Spleen (tissue), 7 donors: ENCODE results near the gene FGF22.

Experiments used
- POLR2AphosphoS5 ChIP-seq, 3 donors: sonication (generic); formaldehyde crosslinking; IDR thresholded peaks; one replicate each; pipeline ENCODE4 v1.5.1; 2017; ENCODE audit warnings: antibody characterized with exemption in 3 of 3
- TF ChIP-seq, protein P1 (sequence below), 11 experiments: fragments of 200-600 bp in 7 of 11; fragments of 450-650 bp in 4 of 11; sonication (generic) in 4 of 11; IDR thresholded peaks in 8 of 11; conservative IDR thresholded peaks in 3 of 11; 1 replicate in 7 of 11; 2 replicates in 4 of 11; pipeline versions ENCODE4 v1.4.0 to v1.8.0; 2016 to 2021; ENCODE audit warnings: antibody characterized with exemption in 11 of 11, inconsistent platforms in 4 of 11, mild to moderate bottlenecking in 1 of 11
- donor health status: DM: no; HTN: no; CAD: no; lungs with moderate emphysema.
- donor health status: DM: no; HTN: no; CAD: no.
- donor health status: DM: no; HTN: no; CAD: no.

DNA sequence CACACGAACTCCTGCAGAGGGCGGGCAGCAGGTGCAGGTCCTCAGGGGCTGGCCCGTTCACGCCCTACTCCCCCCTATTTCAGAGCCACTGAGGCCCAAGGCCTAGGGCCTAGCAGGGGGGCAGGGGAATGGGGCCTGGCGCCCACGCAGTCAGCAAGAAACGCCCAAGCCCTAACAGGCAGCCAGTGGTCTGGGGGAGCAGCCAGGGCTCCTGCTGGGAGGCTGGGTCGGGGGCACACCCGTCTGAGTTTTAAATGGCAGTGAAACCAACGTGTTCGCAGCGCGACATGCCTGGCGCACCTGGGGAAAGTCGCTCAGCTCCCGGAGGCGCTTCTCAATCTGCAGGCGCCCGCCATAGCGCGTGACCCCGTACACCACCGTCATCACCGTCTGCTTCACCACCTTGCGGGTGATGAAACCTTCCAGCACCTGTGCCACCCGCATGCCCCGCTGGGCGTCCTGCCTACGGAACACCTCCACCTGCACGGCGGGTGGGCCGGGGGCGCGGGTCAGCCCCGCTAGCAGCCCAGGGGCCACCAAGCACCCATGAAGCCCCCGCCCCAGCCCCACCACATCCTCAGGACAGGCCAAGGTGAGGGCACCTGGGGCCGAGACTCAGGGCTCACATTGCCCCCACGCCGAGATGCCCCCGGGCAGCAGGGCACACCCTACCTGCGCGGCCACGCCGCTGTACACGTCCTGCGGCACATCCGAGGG, 20.2 kb upstream of the FGF22 start:
- TF ChIP-seq, protein P1, sequence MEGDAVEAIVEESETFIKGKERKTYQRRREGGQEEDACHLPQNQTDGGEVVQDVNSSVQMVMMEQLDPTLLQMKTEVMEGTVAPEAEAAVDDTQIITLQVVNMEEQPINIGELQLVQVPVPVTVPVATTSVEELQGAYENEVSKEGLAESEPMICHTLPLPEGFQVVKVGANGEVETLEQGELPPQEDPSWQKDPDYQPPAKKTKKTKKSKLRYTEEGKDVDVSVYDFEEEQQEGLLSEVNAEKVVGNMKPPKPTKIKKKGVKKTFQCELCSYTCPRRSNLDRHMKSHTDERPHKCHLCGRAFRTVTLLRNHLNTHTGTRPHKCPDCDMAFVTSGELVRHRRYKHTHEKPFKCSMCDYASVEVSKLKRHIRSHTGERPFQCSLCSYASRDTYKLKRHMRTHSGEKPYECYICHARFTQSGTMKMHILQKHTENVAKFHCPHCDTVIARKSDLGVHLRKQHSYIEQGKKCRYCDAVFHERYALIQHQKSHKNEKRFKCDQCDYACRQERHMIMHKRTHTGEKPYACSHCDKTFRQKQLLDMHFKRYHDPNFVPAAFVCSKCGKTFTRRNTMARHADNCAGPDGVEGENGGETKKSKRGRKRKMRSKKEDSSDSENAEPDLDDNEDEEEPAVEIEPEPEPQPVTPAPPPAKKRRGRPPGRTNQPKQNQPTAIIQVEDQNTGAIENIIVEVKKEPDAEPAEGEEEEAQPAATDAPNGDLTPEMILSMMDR (IDR thresholded peaks at IDR 0.05 in 8 of 11, conservative IDR thresholded peaks at IDR 0.05 in 3 of 11): no peak
- no peak for TF ChIP-seq POLR2AphosphoS5 (IDR thresholded peaks at IDR 0.05)
